GM21576 (cell line): ENCODE data around the gene TASP1.
A peak's percentile ranks its signal among the peaks of the same experiment; 100 is the strongest.

Source experiments
- ATAC-seq: cut with Tn5 transposase; IDR thresholded peaks from one replicate; pipeline ENCODE4 v1.9.1; 2021; ENCODE audit warnings: mild to moderate bottlenecking, moderate library complexity; ENCODE audit not compliant: unreplicated experiment

The TASP1 gene

DNA sequence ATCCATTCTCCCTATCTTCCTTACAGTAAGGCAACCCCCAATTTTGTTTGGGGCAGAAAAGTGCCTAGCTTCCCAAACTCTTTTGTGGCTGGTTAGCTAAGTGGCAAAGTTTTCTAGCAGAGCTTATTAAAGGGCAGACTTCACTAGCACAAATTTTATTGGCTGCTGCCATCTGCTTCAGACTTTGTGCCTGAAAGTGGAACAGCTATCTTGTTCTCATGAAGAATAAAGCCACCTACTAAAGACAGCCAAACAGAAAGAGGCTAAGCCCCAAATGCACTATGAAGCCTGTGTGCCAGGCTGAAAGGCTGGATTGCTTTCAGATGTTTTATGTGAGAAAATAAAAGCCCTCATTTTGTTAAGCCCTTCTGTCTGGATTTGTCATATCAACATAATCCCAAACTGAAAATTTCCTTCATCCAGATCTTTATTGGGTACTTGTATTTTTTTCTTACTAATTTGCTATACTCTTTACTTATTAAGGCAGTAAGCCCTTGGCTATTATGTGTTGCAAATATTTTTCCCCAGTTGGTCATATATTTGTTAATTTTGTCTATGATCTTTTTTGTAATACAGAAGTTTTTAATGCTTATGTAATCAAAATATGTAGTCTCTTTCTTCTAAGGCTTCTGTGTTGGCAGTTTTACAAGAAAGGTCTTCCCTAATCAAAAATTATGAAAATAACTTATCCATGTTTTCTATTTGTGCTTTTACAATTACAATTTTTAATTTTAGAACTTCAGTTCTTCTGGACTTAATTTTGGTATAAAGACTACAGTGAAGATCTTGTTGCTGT is 191.1 kb downstream of the TASP1 start:
- ATAC-seq: no peak

DNA sequence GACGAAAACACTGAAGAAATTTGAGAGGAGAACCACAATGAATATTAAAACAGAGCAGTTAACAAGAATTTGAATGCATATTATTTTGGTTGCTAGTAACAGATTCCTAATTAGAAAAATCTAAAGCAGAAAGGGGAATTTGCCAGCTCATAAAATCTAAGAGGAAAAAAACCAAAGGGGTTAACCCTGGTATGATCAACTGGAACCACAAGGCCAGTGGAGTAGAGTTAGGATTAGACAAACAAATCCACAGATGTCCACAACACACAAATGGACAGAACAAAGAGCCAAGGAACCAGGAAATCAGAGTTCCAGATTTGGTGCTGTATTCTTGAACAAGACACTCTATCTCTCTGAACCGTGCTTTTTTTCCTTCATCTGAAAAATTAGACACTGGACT is 195.0 kb downstream of the TASP1 start:
- ATAC-seq: no peak

DNA sequence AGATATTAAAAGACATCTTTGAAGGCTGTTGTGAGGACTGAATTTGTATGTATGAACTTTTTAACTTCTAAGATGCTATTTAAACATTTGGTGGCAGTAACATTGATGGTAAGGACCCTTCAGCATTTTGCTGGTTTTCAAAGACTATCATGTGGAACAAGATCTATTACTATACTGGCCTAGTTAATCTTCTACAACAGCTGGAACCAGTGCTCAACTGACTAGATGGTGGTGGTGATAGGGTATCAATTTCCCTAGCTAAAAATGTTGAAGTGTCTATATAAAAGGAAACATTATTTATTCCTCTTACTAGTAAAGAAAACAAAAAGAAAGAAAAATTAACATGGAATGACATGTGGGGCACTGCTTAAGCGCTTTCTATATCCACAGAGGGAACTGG is 195.7 kb downstream of the TASP1 start:
- no peak for ATAC-seq

DNA sequence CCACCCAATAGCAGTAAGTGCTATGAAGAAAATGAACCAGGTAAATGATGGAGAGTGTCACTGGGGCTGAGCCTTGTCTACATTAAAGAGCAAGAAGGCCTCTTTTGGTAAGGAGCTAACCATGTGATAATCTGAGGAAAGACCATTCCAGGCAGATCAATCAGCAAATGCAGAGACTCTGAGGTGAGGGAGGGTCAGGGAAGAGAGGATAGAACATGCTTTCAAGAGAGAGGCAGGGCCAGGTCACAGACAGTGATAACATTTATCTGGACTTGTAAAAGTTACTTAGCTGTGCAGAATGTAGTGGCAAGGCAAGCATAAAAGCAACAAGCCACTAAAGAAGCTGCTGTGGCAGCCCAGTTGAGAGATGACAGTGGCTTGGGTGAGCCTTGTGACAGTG is 197.3 kb downstream of the TASP1 start:
- no peak for ATAC-seq

DNA sequence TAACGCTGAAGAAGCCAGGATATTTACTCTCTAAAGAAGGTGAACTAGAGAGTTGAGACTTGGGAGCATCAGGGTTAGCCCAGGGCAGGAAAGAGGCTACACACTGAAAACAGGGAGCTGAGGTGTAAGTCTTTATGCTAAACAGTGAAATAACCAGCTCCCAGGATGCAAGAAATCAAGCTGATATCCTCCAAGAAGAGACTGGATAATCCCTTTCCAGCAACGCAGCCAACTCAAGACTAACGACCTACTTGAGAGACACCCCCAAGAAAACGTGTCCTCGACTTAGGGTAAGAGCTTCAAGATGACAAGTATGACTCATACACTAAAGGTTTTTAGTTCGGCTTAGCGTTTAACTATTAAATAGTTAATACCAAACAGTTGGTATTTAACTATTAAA is 202.2 kb downstream of the TASP1 start:
- ATAC-seq: no peak

DNA sequence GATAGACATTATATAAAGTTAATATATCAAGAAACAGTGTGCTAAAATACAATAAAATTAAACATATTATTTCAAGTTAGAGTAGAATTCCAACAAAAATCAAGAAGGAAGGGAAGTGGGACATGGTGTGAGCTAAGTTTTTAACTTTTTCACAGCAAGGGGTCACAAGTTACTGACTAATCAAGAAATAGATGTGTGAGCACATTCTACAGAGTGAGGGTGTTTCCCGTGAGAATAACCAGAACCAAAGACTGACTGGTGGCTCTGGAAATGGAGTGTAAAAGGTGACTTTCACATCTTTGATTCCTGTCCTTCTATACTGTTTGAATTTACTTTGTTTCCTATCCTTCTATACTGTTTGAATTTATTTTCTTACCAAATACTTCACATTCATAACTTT is 206.6 kb downstream of the TASP1 start:
- ATAC-seq: no peak

DNA sequence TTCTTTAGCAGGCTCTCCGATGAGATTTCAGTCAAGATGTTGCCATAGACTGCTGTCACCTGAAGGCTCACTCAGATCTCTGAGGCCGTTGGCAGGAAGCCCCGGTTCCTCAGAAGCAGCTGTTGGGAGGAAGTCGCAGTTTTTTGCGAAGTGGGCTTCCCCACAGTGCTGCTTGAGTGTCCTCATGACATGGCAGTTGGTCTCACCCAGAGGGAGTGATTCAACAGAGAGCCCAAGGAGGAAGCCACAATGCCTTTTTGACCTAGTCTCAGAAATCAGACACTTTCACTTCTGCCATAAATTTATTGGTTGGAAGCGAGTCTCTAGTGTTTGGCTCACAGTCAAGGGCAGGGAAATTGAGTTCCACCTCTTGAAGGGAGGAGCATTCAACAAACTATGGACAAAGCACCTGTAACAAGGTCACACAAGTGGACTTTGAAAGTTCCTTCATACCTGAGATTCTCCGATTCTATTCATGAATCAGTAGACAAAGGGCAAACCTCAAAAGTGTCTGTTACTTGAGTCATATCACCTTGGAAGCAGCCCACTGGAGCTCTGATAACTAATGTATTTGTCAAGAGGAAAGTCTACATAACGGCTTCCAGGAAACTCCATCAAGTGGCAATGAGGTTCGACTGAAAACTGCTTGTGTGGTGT is 208.3 kb downstream of the TASP1 start:
- peak; percentile 82 for ATAC-seq

DNA sequence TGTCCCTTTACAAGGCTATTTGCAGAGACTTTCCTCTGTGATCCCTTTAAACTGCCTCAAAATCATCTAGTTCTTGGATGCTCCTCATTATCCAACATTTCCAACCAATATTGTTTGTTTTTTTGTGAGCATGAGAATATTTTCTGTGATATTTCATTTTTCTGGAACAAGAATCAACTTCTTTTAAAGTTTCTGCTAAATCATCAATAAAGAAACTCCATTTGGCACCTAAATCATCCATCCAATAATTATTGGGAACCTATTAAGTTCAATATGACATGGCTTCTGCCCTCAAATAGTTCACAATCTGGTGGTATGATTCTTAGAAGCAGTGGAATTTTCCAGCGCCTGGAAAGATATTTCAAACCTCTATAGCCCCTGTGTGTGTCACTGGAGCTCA is 210.0 kb downstream of the TASP1 start:
- no peak for ATAC-seq

DNA sequence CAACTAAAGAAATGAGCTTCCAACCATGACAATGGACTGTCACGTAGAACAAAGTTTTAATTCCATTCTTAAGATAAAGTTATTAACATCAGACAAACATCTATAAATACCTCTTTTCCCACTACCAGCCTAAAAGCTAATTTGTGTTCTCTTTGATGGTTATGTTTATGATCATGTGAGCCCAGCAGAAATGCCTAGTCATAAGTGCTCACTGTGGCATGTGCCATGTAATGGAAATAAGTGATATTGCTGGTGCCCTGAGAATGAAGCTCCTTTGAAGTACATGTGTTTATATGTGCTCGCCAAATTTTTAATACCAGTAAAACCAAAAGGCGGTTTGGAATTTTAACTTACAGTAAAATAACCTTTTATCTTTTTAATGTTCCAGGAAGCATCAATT is 211.9 kb downstream of the TASP1 start:
- ATAC-seq: no peak

DNA sequence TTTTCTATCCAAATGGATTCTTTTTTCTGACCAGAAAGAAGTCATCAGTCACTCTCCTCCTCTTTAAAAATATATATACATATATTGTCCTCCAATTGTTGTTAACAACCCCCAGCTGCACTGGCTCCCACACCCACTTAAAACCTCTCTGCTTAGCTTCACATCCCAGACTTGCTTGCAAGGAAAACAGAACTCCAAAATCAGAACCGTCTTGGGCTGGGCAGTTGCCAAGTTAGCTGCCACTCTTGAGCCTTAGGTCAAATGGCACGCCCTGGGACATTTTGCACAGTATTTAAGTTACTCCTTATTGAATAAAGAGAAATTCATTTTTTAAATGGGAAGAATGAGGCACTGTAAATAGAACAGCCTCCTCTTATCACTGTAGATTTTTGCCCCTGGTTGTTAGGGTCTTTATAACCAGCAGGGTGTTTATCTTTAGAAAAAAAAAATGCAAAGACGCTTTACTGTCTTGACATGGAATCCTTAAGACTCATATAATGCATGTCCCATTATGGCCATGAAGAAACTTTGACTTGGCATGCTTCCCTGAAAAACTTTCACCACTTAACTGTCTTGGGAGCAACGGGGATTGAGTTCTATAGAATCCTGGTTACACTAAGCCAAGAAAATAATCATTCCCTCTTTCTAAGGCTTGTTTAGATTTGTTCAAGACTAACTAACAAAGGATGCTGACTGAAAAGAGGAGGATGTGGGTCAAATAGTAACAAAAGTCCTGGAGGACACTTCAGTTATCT is 213.2 kb downstream of the TASP1 start:
- ATAC-seq: no peak

DNA sequence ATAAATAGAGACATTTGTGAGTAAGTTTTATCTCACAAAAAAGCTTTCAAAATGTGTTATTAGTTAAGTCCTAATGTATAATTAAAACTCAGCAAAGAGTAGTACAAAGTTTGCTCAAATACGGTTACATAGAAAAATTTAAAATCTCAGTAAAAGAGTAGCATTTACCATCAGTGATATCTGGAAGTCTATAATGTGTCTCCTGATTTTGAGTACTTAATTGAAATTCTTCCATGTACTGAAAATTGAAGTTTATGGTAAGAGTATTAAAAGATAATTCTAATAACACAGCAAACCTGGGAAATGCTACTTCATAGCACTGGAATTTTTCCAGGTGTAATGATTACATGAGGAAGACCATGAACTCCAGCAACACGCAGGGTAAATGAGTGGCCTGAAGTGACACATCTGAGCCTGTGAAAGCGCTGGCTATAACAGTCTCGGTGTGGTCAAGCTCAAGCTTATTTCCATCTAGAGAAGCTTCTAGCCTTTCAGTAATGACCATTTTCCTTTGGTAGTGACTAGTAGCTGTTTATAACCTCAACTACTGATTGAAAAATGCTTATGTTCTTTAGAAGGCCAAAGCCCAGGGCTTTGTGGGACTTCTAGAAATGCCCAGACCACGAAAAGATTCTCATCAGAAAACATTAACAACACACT is 214.4 kb downstream of the TASP1 start:
- ATAC-seq: no peak

DNA sequence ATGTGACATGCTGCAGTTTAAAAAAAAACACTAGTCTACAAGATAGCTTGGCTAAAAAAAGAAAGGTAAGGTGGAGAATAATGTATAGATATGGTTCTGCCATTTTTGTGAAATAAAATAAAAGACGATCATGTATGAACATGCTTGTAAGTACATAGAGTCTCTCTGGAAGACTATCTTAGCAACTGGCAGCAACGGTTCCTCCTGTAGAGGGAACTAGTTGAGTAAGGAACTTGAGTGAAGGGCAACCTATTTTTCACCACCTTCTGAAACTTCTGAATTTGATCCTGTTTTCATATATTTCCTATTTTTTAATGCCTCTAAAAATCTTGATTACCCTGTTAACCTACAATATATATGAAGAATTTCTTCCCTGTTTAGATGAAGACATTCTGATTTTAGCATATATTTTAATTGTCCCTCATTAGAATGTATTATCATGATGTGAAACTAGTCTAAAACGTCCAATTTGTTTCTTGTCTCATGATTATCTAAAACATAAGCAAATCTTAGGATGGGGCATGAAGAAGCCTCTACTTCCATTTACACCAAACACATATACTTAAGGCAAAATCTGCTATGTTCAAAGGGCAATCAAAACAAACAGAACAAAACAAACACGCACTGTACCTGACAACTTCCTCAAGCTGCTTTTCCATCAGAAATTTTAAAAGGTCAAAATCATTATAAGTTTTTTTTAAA is 215.1 kb downstream of the TASP1 start:
- ATAC-seq: no peak

DNA sequence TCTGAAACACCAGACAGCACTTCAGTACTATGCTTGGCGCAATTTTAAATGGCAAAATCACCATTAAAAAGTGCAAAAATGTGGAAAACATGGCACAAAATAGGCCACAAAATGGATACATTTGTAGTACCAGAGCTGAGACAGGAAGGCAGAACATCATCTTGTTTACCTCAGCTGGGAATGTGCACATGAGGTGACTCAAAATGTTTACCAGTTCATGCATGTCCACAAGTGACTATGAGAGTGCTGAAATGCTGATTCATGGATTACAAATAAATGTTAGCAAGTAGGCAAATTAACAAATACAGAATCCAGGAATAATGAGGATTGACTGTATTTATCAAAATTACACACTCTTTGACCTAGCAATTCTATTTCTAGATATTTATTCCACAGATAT is 216.1 kb downstream of the TASP1 start:
- ATAC-seq: no peak

DNA sequence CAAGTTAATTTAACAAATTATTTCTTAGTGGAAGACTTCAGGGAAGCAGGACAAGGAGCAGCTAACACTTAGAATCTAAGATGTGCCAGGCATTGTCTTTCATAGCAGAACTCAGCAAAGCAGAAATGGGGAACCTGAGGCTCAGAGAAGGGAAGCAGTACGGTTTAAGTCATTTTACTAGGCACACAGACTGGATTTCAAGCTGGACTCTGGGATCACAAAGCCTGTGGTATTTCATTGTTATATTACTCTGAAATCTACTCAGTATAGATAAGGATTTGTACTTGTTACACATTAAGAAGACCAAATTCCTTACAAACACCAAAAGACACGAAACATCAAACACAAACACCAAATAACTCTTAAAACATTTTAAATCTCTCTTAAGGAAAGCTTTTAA is 218.1 kb downstream of the TASP1 start:
- no peak for ATAC-seq

DNA sequence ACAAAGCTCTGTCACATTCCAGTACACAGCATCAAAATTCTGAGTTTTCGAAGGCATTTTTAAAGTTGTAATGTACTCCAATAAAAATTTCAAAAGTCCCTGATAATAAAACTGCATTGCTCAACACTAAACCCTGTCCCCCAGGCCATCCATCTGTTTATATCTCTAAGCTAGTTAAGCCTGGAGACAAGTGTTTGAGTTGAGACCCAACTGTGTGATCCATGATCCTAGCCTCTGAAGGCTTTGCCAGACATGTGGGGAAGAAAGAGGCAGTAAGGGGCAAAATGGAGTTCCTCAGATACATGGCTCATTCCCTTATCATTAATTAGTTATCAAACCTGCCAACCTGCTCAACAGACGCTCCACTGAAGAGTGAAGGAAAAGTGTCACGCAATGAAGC is 219.3 kb downstream of the TASP1 start:
- no peak for ATAC-seq

DNA sequence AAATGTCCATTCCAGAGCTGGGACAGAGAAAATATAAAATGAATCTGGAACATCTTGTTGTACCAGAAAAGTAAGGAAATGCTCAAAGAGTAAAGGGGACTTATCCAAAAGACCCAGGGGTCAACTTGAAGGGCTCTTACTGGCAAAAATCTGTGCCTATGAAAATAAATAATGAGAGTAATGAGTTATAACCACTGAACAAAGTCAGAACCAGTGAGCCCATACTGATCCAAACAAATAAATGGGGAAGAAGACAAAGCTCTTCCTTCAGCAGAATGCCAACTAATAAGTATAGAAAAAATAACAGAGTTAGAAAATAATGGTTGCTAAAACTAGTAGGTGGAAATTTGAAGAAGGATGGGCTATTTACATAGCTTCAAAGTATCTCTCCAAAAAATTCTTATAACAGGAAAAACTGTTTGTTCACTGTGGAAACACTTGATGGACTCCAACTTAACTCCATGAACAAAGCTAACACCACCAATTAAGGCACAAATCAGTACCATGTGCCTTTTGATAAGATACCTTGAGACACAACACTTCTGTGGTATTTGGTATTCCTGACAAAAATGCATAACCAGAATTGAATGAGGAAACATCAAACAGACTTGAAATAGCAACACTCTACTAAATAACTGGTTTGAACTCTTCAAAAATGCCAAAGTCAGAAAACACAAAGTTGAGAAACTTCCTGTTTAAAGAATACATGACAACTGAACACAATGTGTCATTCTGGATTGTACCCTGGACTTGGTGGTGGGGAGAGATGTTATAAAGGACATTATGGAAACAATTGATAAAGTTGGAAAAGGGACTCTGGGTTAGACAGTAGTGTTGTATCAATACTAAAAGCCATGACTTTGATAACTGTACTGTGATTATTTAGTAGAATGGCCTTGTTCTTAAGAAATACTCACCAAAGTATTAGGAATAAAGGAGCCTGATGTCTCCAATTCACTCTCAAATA is 220.2 kb downstream of the TASP1 start:
- ATAC-seq: no peak

DNA sequence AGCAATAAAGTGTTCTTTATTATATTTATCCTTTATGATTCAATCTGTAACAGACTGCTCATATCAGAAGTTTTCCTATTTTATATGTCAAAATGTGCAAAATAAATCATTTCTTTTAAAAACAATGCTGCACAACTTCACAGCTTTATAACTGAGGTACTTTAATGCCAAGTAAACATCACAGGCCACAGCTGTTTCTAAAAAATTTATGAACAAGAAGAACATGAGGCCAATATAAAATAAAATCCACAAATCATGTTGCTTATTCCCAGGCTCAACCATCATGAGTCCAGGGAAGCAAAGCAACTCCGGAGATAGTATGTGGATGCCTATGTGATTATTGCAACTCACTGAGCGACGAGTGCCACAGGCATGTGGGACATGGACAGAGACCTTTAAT is 222.2 kb downstream of the TASP1 start:
- no peak for ATAC-seq

DNA sequence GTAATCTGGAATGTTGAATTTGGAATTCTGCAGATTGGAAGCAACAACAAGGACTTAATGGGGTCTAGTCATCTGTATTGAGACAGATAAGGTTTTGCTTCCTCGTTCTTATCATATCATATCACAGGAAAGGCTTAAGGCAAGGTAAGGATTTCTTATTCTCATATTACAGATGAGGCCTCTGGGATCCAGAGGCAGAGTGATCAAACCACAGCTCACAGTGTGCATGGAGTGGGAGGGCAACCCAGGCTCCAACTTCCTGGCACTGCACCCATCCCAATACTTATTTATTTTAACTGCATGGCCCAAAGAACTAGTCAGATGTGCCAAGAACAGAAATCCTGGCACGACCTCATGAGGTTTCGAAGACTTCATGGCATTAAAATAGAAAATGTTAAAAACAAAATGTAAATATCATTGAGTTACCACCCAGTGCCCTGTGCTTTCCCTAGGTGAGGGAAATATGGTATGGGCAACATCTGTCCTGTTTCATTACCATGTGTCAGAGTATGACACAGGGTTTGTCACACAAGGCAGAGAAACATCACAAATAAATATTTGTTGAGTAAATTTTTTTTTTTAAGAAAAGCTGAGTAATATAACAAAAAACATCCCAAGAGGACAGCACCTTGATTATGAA is 225.8 kb downstream of the TASP1 start:
- no peak for ATAC-seq

DNA sequence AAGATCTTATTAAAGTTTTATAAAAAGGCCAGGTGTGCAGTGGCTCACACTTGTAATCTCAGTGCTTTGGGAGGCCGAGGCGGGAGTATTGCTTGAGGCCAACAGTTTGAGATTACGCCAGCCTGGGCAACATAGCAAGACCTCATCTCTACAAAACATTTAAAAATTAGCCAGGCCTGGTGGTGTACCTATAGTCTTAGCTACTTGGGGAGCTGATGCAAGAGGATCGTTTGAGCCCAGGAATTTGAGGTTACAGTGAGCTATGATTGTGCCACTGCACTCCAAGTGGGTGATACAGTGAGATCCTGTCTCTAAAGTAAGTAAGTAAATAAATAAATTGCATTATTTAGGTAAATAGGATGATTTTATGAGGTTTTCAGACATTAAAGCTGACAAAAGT is 234.4 kb downstream of the TASP1 start:
- ATAC-seq: no peak
